HuH-7 (cell line): ENCODE data around the gene TRPV6.

Source experiments
- DNase-seq: peaks from one replicate; pipeline ENCODE4 v3.0.0; 2011; ENCODE audit warnings: low spot score

The TRPV6 gene

DNA sequence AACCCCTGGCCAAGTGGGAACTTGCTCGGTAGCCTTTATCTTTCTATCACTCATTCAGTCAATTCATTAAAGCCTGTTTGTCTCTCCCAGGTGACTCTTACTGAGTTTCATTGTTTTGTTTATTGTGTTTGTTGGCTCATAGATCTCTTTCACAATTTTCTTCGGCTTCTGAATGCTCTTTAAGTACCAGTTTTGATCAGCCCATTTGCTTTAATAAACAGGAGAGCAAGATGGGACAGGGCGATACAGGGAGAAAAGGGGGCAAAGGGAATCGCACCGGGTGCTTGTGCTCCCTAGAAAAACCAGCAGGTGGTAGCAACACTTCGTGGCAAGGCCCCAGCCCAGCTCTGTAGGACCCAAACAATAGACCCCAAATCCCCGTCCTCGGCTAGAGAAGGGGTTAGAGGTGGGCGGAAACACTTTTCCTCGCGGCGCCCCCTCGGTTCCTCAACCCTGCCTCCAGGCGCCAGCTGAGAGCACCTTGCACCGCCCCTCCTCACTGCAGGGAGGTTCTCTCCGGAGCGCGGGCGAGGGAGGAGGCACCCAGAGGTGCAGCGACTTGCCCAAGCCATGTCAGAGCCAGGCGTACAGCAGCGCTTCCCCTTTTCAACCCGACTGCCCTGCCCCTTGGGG is 31.7 kb downstream of the TRPV6 start:
- peak; percentile 87 for DNase-seq

DNA sequence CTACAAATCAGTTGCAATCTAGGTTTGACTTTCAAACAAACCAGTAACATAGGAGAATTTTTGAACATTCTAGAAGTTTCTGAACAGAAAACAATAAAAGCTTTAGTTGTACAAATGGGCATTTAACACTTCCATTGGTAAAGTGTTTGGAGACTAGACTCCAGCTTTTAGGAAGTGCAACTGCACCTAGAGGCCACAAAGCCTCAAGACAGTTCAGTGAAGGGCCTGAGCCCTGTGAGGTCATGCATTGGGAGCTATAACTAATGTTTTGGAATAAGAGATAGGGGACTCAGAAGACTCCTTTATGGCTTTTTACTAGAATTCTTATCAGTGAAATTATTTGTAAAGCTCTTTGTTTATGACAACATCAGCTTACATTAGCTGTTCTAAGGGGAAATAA is 33.6 kb downstream of the TRPV6 start:
- DNase-seq, result no peak

DNA sequence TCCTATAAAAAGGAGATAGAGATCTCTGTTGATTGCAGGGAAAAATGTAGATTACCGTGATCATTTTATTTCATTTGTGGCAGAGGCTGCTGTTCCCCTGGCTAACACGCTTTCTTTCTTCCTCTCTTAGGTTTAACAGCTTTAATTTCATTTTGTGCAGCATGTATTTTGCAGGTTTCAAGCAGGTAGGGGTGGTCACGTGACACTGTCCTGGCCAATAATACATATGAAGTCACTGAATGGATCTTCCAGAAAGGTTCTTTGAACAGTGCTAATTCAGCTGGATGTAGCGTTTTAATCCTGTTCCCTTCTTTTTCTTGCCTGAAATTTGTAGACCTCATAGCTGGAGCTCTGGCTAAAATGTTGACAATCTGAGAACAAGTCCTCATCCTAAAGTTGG is 34.3 kb downstream of the TRPV6 start:
- DNase-seq, result no peak

DNA sequence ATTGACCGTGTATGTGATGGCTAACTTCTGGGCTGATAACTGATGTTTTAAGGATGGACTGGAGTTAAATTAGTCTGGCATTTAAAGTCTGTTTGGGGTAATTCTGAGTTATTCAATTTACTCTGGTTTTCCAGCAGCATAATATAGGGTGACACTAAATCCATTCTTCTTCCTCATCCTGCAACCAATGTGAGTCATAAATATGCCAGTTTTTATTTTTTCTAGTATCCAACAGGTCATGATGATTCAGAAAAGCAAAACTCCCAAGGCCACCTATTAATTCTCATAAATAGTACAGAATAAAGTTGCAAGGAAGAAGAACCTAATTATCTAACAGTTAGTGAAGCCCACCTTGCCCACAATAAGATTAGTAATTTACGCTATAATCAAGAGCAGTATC is 38.2 kb downstream of the TRPV6 start:
- DNase-seq, result no peak

DNA sequence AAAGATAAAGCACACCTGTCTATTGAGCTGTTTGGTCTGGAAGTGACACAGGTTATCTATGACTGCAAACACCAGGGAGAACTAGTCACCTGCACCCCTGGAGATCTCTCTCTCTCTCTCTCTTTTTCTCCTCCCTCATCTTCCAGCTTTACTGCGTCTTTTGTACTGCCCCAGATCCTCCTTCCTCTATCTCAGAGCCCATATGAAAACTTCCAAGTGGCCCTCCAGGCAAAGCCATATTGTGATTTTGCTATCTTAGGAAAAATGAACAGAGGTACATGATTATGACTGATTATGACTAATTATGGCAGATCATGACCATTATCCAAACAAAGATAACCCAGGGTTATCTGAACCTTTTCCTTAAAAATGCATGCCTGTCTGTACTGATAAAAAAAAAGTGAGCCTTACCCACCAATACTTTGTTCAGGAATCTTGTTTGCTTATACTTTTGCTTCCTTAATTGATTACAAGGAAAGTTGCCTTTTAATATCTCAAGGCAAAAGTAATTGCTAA is 43.2 kb downstream of the TRPV6 start:
- no peak for DNase-seq

DNA sequence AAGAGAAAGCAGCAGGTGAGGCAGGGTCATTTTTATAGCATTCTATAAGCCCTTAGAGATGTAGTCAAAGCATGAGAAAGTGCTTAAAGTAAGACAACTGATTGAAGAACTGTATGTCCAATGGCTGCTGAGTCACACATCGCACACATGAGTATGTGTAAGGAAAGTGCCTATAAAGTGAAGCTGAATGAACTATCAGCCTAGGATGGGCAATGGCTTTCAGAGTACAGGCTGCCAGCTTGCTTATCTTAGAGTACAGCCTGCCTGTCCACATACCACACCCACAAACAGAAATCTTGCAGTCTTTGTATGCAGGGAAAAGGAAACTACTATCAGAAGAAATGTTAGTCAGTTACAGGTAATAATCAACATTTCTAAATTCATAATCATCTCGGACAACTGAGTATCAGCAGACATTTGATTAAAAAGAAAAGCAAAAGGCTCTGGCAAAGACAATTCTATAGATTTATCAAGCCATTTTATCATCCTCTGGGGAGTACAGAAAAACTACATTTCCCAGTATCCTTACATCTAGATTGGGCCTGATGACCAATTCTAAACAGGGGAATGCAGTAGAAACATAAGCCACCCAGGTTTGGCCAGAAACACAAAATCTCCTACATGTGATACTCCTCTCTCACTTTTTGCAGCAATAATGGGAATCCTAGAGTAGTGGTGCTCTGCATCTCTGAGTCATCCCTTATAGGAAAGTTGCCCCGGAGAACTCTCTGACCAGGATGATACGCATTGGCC is 46.9 kb downstream of the TRPV6 start:
- DNase-seq, result no peak

DNA sequence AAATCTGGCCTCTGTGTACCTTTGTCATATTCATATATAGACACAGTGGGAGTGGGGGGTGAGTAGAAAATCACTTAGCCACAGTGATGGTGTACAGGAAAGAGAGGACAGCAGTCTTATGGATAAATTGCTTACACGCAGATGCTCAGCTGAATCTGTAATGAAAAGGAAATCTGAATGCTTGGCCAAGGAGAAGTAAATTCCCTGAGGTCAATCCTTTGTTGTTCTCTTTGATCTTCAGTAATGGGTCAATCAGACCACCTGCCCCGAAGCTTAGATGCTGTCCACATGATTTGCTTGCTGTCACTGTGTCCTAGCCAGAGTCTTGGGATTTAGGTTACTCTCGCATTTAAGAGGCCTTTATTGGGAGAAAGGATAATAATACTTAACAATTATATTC is 49.1 kb downstream of the TRPV6 start:
- no peak for DNase-seq

DNA sequence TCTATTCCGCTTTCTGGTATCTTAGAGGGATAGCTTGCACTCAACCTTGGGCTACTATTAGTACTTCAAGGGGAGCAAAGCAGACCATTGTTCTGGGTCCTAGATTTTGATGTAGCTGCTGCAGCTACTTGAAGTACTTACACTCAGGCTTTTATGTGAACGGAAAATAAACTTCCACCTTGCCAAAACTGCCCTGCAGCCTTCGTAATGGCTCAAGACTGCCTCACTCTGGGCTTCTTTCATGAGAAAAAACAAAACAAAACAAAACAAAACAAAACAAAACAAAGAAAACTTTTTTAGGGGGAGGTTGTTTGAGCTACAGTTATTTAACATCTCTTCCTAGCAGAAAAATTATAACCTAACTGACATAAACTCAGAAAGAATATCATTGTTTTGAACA is 50.1 kb downstream of the TRPV6 start:
- no peak for DNase-seq

DNA sequence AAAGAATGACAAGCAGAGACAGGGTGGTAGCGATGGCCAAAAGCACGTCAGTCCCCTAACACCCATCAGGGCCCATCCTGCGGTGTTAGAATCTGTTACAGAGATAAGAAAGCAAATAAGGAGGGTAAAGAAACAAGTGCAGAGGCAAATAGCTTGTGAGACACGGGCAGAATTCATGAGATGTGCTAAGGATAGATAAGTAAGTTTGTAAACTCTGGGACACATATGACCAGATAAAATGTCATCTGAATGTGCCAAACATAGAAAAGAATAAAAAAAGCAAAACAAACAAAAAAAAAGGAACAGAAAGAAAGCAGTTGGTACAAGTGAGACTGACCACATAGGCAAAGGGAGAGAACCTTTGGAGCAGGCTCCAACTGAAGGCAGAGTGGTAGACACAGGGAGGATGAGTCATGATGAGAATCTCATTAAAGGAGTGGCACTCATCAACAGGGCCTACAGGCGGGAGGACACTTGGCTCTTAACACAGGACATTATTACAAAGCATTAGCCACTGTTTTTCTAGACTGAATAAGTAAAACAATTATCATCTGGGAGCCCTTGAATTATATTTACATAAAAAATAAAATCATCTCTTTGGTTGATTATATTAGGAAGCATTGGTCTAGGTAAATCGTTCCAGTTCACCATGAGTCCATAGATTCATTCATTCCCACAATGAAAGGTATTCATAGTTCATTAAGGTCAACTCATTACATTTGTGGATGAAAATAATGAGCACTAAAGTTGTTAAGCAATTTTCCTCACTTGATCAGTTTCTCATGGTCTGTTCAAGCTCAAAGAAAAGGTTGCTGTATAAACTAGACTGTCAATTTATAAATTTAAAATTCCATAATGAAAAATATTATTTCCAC is 52.1 kb downstream of the TRPV6 start:
- no peak for DNase-seq

DNA sequence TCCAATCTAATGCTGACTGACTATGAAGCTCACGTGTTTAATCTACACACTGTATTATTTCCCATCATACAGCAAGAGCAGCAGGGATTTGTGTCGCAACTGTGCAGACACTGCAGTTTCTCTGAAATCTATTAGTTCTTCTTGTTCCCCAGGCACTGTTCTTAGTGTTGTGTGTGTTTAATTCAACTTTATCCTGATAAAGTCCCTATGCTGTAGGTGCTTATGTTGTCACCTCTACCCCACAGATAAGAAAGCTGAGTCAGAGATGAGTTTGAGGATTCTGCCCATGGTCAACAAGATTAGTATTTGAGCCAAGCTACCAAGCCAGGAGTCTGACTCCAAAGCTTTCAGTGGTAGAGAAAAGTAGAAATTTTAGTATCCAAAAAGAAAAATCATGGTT is 53.1 kb downstream of the TRPV6 start:
- no peak for DNase-seq

DNA sequence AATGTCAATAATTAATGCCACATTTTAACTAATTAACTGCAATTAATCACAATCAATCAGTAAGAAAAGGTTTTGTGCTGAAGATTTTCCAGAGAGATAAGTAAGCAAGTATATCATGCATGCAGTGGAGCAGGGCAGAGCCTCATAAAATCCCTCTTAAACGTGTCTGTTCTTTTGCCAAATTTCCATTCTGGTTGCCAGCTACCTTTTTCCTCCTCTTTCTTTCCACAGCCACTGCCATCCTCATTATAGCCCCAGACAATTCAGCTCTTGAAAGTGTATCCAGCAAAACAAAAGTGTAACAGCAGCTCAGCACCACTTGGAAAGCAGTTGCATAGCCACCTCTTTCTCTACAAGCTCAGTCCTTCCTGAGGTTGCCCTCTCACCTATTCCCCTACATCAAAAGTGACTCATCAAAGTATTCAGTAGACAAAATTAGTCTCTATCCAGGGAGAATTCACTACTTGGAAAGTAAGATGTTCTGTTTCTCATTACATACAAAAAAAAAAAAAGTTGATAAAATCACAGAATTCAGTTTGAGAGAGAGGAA is 57.5 kb downstream of the TRPV6 start:
- DNase-seq, result no peak

DNA sequence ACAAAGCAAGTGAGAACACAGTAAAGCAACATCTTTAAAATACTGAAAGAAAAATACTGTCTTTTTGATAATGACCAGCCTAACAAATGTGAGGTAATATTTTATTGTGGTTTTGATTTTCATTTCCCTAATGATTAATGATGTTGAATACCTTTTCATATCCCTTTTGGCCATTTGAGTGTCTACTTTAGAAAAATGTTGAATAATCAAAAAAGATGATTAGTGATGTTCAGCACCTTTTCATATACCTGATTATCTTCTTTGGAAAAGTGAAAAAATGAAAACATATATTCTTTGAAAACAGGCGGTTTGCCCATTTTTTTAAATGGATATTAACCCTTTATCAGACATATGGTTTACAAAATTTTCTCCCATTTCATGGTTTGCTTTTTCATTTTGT is 62.8 kb downstream of the TRPV6 start:
- DNase-seq, result no peak
